Globus pallidus (tissue), 1 donor: Measurements from ENCODE around the gene MYO1F.
A peak's percentile ranks its signal among the peaks of the same experiment; 100 is the strongest.
"Not testable (repeated sequence)": the region's sequence is repeated elsewhere in the genome, so short reads cannot be mapped to it uniquely, and the experiment has no call there.

Experiments used
- DNase-seq: peaks from one replicate; pipeline ENCODE4 v3.0.0-alpha.2; 2015; ENCODE audit warnings: low spot score

Gene MYO1F

DNA sequence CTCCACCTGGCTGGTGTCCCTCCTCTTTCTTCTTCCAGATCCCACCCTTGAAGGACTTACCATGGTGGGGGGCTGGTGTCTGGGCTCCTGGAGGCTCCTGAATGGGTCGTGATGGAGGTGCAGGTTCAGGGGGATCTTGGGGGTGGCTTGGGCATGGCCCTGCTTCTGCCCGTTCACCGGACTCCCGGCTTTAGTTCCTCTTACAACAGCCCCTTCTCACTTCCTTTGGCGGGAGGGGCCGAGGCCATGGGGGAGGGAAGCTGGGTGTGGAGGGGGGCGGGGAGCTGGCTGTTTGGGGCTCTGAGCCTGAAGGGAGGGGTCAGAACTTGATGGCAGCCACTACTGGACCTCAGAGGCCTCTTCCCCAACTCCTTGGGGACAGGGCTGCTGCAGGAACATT is at the start of gene MYO1F:
Gene MYO1F, minus strand, starts transcription at position 196 of the 400 bp plus-strand sequence. Its CDS starts 133 bp downstream, at position 63.
- peak; percentile 45 for DNase-seq

DNA sequence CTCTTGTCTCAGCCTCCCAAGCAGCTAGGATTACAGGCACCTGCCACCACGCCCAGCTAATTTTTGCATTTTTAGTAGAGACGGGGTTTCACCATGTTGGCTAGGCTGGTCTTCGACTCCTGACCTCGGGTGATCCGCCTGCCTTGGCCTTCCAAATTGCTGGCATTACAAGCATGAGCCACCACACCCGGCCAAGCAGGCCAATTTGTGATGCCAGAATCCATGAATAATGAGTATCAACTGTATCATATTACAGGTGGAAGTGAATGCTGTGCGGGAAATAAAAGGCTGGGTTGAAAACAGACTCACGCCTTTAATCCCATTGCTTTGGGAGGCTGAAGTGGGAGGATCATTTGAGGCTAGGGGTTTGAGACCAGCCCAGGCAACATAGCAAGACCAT is 49.6 kb upstream of the MYO1F start:
- no peak for DNase-seq

DNA sequence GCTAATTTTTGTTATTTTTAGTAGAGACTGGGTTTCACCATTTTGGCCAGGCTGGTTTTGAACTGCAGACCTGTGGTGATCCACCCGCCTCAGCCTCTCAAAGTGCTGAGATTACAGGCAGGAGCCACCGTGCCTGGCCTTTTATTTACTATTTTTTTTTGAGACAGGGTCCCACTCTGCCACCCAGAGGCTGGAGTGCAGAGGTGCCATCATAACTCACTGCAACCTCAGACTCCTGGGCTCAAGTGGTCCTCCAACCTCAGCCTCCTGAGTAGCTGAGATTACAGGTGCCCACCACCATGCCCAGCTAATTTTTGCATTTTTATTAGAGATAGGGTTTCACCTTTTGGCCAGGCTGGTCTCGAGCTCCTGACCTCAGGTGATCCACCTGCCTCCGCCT is 45.6 kb upstream of the MYO1F start:
- not testable (repeated sequence) for DNase-seq

DNA sequence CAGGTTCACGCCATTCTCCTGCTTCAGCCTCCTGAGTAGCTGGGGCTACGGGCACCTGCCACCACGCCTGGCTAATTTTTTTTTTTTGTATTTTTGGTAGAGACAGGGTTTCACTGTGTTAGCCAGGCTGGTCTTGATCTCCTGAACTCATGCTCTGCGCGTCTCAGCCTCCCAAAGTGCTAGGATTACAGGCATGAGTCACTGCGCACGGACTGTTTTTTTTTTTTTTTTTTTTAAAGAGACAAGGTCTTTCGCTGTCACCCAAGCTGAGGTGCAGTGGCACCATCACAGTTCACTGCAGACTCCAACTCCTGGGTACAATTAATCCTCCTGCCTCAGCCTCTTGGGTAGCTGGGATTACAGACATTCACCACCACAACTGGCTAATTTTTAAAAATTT is 41.5 kb upstream of the MYO1F start:
- DNase-seq: no peak

DNA sequence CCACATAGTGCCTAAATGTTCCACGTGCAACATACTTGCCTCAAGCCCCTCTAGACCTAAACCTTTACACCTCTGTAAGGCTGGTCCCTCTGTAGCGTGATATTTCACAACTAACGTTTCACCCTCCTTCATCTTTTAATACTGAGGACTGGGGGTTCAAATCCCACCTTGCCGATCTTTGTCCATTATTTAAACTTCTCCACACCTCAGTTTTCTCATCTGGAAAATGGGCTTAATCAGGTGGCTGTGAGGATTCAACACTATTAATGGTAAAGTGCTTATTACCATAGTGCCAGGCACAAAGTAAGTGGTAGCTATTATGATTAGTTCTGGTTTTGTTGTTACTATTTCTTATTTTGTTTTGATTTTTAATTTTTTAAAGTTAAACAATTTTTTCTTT is 40.7 kb upstream of the MYO1F start:
- no peak for DNase-seq

DNA sequence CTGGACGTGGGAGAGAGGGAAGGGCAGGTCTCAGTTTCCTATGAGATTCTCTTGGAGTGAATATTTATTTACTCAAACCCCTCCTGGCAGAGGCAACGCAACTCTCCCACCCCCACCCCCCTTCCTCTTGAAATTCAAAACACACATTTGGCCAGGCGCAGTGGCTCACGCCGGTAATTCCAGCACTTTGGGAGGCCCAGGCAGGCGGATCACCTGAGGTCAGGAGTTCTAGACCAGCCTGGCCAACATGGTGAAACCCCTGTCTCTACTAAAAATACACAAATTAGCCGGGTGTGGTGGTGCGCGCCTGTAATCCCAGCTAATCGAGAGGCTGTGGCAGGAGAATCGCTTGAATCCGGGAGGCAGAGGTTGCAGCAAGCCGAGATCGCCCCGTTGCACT is 40.1 kb upstream of the MYO1F start:
- DNase-seq: not testable (repeated sequence)

DNA sequence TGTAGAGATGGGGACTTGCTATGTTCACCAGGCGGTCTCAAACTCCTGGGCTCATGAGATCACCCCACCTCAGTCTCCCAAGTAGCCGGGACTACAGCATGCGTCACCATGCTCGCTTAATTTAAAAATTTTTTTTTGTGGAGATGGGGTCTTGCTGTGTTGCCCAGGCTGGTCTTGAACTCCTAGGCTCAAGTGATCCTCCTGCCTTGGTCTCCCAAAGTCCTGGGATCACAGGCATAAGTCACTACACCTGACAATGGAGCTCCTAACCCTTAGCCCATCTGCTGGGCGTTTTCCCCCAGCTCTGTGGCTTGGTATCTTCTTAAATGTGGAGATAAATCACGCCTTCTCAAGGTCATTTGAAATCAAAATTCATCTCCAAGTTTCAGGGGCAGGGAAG is 39.6 kb upstream of the MYO1F start:
- no peak for DNase-seq

DNA sequence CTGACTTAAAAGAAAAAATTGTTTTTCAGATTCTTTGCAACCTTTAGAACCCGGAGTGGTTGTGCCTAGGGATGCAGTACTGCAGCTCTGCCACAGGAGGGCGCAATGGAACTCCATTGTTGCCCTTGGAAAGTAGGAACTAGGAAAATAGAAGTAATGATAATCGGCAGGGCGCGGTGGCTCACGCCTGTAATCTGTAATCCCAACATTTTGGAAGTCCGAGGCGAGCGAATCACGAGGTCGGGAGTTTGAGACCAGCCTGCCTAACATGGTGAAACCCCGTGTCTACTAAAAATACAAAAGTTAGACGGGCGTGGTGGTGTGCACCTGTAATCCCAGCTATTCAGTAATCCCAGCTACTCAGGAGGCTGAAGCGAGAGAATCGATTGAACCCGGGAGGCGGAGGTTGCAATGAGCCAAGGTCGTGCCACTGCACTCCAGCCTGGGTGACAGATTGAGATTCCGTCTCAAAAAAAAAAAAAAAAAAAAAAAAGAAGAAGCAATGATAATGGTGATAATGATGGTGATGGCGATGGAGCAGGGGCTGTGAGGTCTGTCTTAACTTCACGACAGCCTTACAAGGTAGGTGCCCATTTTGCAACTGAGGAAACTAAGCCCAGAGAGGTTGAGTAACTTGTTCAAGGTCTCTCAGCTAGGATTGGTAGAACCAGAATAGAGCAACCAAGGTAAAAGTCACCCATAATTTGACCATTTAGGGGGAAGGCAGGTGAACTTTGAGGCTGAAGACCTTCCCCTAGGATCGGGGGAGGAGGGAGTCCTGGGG is 38.8 kb upstream of the MYO1F start:
- DNase-seq: no peak

DNA sequence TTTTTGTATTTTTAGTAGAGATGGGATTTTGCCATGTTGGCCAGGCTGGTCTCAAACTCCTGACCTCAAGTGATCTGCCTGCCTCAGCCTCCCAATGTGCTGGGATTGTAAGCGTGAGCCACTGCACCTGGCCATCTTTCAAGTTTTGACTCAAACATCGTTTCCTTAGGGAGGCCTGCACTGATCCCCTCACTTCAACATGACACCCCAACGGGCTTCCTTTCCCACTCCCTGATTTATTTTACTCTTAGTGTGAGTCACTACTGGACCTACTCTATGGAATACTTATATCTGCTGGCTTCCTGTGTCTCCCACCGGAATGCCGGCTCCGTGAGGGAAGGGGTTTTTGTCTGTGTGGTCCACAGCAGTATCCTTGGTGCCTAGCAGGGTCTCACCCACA is 37.8 kb upstream of the MYO1F start:
- DNase-seq: no peak

DNA sequence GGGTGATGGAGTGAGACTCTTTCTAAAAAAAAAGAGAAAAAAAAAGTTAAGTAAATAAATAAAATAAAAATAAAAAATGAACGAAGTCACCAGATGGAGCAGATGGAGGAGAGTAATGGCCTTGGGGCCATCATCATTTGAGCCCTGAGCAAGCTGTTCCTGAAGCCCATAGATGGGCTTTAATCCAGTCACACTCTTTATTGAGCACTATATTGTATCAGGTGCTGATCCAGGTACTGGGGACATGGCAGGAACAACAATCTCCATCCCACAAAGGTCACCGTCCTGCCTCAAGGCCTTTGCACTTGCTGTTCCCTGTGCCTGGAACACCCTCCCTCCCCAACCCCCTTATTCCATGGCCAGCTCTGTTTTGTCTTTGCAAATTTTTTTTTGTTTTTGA is 37.2 kb upstream of the MYO1F start:
- DNase-seq: no peak

DNA sequence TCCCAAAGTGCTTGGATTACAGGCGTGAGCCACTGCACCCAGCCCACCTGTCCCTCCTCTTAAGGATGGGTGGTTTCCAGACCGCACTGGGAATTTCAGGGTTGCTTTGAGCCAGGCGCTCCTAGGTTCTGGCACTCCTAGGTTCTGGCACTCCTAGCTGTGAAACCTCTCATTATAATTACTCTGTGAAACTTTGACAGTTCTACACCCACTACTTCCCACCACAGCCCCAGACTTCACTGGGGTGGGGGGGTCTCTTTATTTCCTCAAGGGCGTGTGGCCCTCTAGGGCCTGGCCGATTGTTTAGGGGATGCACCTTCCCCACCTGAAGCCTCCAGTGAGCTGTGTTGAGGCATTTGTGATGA is 35.5 kb upstream of the MYO1F start:
- DNase-seq: no peak

DNA sequence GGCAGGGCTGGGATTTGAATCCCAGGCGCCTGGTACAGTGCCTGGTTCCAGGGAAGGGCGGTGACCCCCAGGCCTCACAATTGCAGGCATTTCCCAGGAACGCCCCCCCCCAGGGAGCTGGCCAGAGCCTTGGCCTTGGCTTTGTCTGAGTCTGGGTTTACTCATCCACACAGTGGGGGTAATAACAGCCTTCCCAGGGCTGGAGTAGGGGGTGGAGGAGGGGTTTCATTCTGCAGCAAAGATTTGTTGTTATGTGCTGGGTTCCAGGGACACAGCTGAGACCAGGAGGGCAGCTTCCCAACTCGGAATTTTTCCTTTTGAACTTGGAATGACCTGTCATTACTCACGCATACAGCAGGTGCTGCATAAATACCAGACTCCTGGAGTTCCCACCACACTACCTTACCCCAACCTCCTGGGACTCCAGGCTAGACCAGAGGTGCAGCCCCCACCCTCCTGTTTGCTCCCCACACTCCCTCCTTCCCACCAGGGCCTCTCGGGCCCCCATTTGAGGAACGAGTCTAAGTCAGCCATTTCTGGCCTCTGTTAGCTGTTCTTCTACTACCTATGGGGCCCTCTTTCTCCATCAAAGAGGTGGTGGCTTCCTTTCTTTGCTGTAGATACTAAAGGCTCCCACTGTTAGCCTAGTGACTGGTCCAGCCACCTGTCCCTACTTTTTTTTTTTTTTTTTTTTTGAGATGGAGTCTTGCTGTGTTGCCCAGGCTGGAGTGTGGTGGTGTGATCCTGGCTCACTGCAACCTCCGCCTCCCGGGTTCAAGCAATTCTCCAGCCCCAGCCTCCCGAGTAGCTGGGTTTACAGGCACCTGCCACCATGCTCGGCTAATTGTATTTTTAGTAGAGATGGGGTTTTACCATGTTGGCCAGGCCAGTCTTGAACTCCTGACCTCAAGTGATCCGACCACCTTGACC is 34.9 kb upstream of the MYO1F start:
- no peak for DNase-seq

DNA sequence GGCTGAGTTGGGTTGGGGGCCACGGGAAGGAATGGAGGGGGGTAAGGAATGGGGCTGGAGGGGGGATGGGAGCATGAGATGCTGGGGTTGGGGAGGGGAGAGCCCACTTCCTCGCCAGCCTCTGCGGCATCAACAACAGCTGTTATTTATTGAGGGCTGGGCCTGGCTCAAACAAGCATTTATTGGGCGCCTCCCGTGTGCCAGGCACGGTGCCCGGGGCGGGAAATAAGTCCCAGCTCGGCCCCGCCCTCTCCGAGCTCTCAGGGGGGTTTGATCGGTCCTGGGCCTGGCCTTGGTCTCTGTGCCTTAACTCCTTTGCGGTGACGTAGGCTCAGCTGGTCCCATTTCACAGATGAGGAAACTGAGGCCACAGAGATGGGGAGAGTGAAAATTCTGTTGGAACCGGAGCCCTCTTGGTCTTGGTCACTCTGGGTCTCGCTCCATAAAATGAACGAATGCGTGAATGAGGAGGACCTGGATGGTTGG is 34.2 kb upstream of the MYO1F start:
- no peak for DNase-seq

DNA sequence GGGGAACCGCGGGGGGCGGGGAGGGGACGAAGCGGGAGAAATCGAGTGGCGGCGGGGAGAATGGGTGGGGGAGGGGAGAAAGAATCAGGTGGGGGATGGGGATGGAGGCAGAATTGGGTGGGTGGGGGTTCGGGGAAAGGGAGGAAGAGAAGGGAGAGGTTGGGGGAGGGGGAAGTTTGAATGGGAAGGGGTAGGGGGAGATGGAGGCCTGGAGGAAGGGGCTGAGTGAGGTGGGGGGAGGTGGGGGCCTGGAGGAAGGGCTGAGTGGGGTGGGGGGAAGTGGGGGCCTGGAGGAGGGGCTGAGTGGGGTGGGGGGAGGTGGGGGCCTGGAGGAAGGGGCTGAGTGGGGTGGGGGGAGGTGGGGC is 33.7 kb upstream of the MYO1F start:
- no peak for DNase-seq

DNA sequence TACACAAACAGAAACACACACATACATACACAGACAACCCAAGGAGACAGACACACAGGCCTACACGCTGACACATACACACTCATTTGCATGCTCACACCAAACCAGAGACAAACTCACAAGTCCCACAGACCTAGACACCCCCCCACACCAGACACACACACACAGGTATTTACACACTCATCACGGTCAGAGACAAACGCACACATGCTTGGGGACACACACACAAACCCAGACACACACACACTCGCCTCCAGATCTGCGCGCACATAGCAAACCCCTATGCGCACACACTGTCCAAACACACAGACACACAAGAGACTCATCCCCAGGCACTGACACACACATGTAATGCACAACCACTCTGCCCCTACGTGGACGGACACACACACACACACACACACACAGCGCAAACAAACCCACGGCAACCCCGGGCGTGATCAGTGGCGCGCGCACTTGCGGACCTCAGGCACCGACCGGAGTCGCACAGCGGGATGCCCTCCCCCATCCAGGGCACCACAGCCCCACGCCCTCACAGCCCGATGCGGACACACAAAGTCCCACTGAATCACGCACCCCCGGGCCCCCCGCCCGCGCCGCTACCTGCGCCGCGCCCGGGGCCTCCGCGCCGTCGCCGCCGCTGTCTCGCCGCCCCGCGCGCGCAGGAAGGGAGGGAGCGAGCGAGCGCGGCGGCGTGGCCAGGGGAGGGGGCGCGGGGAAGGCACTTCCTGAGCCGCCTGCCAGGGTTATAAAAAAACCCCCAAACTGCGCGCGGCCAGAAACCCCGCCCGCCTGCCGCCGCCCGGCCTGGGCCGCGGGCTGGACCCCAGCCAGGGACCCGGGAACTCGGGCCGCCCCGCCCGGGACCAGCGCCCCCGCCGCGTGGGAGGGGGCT is 33.0 kb upstream of the MYO1F start, which contains the start of gene ADAMTS10:
Gene ADAMTS10, minus strand, starts transcription at position 675 of the 895 bp plus-strand sequence. CDS start 5,005 bp downstream, outside the sequence.
- no peak for DNase-seq

DNA sequence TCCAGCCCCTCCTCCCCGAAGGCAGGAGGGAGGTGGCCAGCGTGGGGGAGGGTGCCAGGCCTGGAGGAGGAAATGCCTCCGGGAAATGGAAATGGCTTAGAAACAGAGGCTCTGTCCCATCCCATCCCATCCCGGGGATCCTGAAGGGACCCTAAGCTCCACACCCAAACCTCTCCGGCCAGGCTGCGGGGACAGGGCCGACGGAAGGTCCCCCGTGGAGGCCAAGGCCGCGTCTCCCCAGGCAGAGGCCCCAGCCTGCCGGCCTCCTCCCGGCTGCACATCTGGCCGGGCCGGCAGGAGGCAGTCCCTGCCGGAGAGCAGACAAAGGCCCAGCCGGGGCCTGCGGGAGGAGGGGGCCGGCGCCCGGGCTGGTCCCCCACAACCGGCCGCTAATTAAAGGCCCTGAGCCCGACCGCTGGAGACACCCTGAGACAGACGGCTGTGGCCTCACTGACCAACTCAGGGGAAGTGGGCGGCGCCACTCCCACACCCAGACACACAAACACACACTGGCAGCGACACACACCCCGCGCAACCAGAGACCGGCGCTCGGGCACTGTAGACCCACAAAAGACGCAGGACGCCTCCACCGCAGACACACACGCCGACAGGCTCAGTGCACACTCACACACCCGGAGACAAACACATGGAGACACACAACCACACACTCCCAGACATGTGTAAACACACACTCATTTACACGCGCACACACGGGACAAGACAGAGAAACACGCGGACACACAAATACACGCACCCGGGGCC is 32.2 kb upstream of the MYO1F start:
- no peak for DNase-seq

DNA sequence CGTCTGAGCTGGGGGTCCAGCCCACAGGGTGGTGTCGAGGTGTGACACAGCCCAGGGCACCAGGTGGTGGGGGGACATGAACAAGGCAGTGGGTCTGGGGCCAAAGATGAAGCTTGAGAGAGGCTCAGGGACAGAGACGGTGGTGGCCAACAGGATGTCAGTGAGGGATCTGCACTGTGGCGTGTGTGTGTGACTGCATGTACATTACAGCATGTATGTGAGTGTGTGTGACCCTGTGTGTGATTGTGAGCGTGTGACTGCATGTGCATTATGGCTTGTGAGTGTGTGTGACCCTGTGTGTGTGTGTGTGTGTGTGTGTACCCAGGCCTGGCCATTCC is 31.7 kb upstream of the MYO1F start:
- DNase-seq: no peak

DNA sequence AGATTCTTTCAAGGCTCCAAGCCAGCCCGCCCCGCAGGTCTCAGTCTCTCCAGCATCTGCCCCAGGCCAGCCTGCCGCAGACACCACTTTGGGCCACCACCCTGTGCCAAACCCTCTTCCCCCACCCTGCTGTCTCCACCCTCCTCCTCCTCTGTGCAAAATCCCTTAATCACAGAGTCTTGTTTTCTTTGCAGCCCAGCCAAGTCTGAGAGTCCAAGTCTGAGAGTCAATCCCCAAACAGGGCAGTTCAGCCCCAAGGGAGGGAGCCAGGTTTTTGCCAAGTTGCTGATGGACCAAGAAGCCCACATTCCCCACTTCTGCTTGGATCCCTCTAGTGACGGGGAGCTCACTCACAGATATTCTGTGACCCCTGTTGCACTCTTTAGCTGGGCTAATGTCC is 30.1 kb upstream of the MYO1F start:
- no peak for DNase-seq

DNA sequence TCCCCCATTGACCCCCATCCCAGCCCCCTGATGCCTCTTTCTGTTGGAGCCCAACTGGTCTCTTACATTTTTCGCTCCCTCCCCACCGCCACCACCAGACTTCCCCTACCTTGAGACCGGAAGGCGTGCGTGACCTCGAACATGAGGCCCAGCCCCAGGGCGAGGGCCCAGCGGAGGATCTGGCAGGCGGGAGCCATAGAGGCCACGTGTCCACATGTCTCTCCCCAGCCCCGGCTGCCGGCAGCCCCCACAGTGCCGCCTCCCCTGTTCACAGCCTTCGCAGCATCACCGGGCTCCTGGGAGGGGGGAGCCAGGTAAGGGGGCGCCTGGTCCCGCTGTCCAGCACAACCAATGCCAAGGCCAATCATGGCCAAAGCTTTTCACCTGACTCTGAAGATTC is 28.3 kb upstream of the MYO1F start:
- no peak for DNase-seq

DNA sequence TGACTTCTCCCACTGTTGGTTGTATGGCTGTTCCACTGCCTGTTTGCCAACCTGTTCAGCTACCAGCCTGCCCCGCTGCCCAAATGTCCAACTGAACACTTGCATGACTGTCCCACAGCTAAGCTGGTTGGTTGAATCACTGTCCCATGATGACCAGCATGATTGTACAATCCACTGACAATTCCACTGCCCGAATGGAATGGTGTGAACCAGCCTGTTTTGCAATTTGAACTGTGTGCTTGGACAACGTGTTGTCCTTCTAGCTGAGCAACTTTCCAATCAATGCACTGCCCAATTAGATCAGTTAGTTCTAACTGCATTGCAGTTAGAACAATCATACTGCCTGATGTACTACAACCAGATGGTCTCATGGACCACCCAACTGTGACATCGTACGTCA is 24.6 kb upstream of the MYO1F start:
- no peak for DNase-seq

DNA sequence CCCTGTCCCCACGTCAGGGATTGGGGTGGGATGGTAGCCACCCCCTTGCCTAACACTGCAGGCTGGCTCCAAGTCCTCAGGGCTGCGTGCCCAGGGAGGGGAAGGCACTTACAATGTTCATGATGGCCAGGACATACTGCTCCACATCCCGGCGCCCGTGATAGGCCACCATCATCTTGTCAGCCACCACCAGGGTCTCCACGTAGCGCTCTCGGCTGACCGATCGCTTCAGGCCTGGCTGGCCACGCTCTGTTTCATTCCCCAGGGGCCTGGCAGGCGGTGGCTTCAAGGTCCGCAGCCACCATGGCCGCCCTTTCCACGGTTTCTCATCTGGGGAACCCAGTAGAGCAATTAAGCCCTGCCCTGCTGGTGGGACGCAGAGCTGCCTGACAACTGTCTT is 23.6 kb upstream of the MYO1F start:
- no peak for DNase-seq
